ENCODE data around the gene MEIS2. TPM values are rescaled to one million over a fixed set of nuclear protein-coding genes. Genes with fewer than 3 reads are reported as not detected.

The MEIS2 gene
- total RNA-seq, 2 experiments from 2014 or later, result 0.14 TPM; not detected in 1

- no peaks in the 10 kb centered on the region for H3K9me3 Mint-ChIP-seq
- intact Hi-C loops (cut with micrococcal nuclease), result no loop called here
- H3K36me3 Mint-ChIP-seq (ENCODE audit: low read depth), result no peaks in the 10 kb centered on the region
- ATAC-seq (no peak), DNase-seq (no peak)
- ChIA-PET CTCF (no interaction called here), POLR2A (no interaction called here)
- peaks cover 11% of the 10 kb centered on the region for H3K27me3 Mint-ChIP-seq
- H3K4me1 Mint-ChIP-seq (ENCODE audit: low read depth), result no peaks in the 10 kb centered on the region
- no peak for TF ChIP-seq CTCF (IDR thresholded peaks at IDR 0.05)
- no peak overlapping the region for H3K27ac Mint-ChIP-seq
- no peak overlapping the region for H3K4me3 Mint-ChIP-seq
Measured at GRCh38 chr15:36844534-36844998, 255.8 kb downstream of the MEIS2 start.

- H3K27ac Mint-ChIP-seq, result no peak overlapping the region
- DNase-seq (no peak), ATAC-seq (no peak)
- no peak for TF ChIP-seq CTCF (IDR thresholded peaks at IDR 0.05)
- H3K9me3 Mint-ChIP-seq, result no peaks in the 10 kb centered on the region
- peaks cover 11% of the 10 kb centered on the region for H3K27me3 Mint-ChIP-seq
- ChIA-PET POLR2A (no interaction called here), CTCF (no interaction called here)
- H3K36me3 Mint-ChIP-seq (ENCODE audit: low read depth), result no peaks in the 10 kb centered on the region
- no peaks in the 10 kb centered on the region for H3K4me1 Mint-ChIP-seq (ENCODE audit: low read depth)
- intact Hi-C loops (cut with micrococcal nuclease), result no loop called here
- no peak overlapping the region for H3K4me3 Mint-ChIP-seq
Measured at GRCh38 chr15:36843822-36844221, 256.5 kb downstream of the MEIS2 start.

- POLR2A ChIA-PET, result no interaction called here
- intact Hi-C loops (cut with micrococcal nuclease), result no loop called here
- CTCF ChIA-PET, result no interaction called here
- no peak overlapping the region for H3K27ac Mint-ChIP-seq
- TF ChIP-seq CTCF (IDR thresholded peaks at IDR 0.05), result no peak
- no peaks in the 10 kb centered on the region for H3K9me3 Mint-ChIP-seq
- ATAC-seq, result no peak
- no peaks in the 10 kb centered on the region for H3K36me3 Mint-ChIP-seq (ENCODE audit: low read depth)
- H3K4me3 Mint-ChIP-seq, result no peak overlapping the region
- DNase-seq, result no peak
- peaks cover 10% of the 10 kb centered on the region for H3K27me3 Mint-ChIP-seq
- no peaks in the 10 kb centered on the region for H3K4me1 Mint-ChIP-seq (ENCODE audit: low read depth)
Measured at GRCh38 chr15:36841193-36841592, 259.2 kb downstream of the MEIS2 start.

Small RNAs within 50 kb of the gene (microRNA-seq; reads per million reads assigned to microRNA genes)
- not detected for gene MIR8063 (ENCODE audit: borderline microRNAs expressed, borderline replicate concordance)

Data from activated CD8-positive, alpha-beta T cell treated with anti-CD3 and anti-CD28 coated beads for 36 hours (primary cell).